GM18951 (cell line): Measurements from ENCODE around the gene MYLK.

ENCODE experiments used
- POLR2A ChIP-seq: IDR thresholded peaks from 4 replicates; pipeline ENCODE4 v1.6.1; 2011; ENCODE audit warnings: mild to moderate bottlenecking; ENCODE audit not compliant: insufficient read length, insufficient read depth; ENCODE audit errors: extremely low read depth
- in situ Hi-C: fragments of 300-500 bp; cut with MboI; formaldehyde crosslinking; loops from one replicate; pipeline ENCODE4 v1.12.0; 2022; ENCODE audit warnings: low sequenced_read_pairs, mixed read lengths, inconsistent platforms; ENCODE audit not compliant: unreplicated experiment

The MYLK gene

GRCh38 chr3:123696808-123697207 lies 187.3 kb downstream of the MYLK start:
- no peak for TF ChIP-seq POLR2A
- in situ Hi-C loops, result no loop called here

GRCh38 chr3:123695731-123696640 lies 188.1 kb downstream of the MYLK start:
- TF ChIP-seq POLR2A, result no peak
- in situ Hi-C loops, result no loop called here

GRCh38 chr3:123695152-123695551 lies 189.0 kb downstream of the MYLK start:
- TF ChIP-seq POLR2A, result no peak
- in situ Hi-C loops, result no loop called here

- TF ChIP-seq POLR2A, result no peak
- in situ Hi-C loops, result no loop called here
Measured at GRCh38 chr3:123694366-123695087, 189.6 kb downstream of the MYLK start.

GRCh38 chr3:123693584-123694190 lies 190.4 kb downstream of the MYLK start:
- in situ Hi-C loops, result no loop called here

GRCh38 chr3:123692671-123693070 lies 191.5 kb downstream of the MYLK start:
- in situ Hi-C loops, result no loop called here

More at GRCh38 chr3:123693584-123694190, 190.4 kb downstream of the MYLK start:
- no peak for TF ChIP-seq POLR2A

GRCh38 chr3:123692041-123692440 lies 192.1 kb downstream of the MYLK start:
- in situ Hi-C loops, result no loop called here
- no peak for TF ChIP-seq POLR2A

More at GRCh38 chr3:123692671-123693070, 191.5 kb downstream of the MYLK start:
- no peak for TF ChIP-seq POLR2A

- TF ChIP-seq POLR2A, result no peak
- in situ Hi-C loops, result no loop called here
Measured at GRCh38 chr3:123689831-123690230, 194.3 kb downstream of the MYLK start.

GRCh38 chr3:123688241-123688747 lies 195.8 kb downstream of the MYLK start:
- in situ Hi-C loops, result no loop called here
- TF ChIP-seq POLR2A, result no peak

- TF ChIP-seq POLR2A, result no peak
- in situ Hi-C loops, result no loop called here
Measured at GRCh38 chr3:123687286-123687685, 196.8 kb downstream of the MYLK start.

GRCh38 chr3:123686251-123686650 lies 197.9 kb downstream of the MYLK start:
- in situ Hi-C loops, result no loop called here
- no peak for TF ChIP-seq POLR2A

- in situ Hi-C loops, result no loop called here
- TF ChIP-seq POLR2A, result no peak
Measured at GRCh38 chr3:123685780-123686179, 198.4 kb downstream of the MYLK start.

GRCh38 chr3:123684636-123685035 lies 199.5 kb downstream of the MYLK start:
- in situ Hi-C loops, result no loop called here
- TF ChIP-seq POLR2A, result no peak
